GM21367 (cell line): ENCODE measurements around the gene PHF19.

ENCODE experiments used
- ATAC-seq: cut with Tn5 transposase; IDR thresholded peaks from one replicate; pipeline ENCODE4 v1.9.1; 2021; ENCODE audit not compliant: unreplicated experiment

Gene PHF19

GRCh38 chr9:120892748-120893610 lies 16.0 kb upstream of the PHF19 start:
- ATAC-seq, result peak; percentile 52

GRCh38 chr9:120891884-120892747 lies 15.1 kb upstream of the PHF19 start:
- peak; percentile 20 for ATAC-seq

GRCh38 chr9:120891245-120891883 lies 14.4 kb upstream of the PHF19 start:
- ATAC-seq, result no peak

GRCh38 chr9:120890320-120891244 lies 13.6 kb upstream of the PHF19 start:
- ATAC-seq, result no peak

GRCh38 chr9:120889606-120890271 lies 12.8 kb upstream of the PHF19 start:
- ATAC-seq, result no peak

- no peak for ATAC-seq
Measured at GRCh38 chr9:120888626-120889025, 11.6 kb upstream of the PHF19 start.

GRCh38 chr9:120886490-120886967 lies 9.5 kb upstream of the PHF19 start:
- no peak for ATAC-seq

GRCh38 chr9:120885958-120886357 lies 9.0 kb upstream of the PHF19 start:
- no peak for ATAC-seq

- no peak for ATAC-seq
Measured at GRCh38 chr9:120885457-120885856, 8.5 kb upstream of the PHF19 start.

- ATAC-seq, result no peak
Measured at GRCh38 chr9:120883608-120883996, 6.6 kb upstream of the PHF19 start.

GRCh38 chr9:120882935-120883607 lies 6.1 kb upstream of the PHF19 start:
- ATAC-seq, result no peak

GRCh38 chr9:120879446-120879845 lies 2.5 kb upstream of the PHF19 start:
- no peak for ATAC-seq

- no peak for ATAC-seq
Measured at GRCh38 chr9:120878188-120879130, 1.5 kb upstream of the PHF19 start.

- ATAC-seq, result no peak
Measured at GRCh38 chr9:120877276-120878034, 467 bp upstream of the PHF19 start.

GRCh38 chr9:120875954-120876841 lies 790 bp downstream of the PHF19 start:
- ATAC-seq, result peak; percentile 48

- no peak for ATAC-seq
Measured at GRCh38 chr9:120875643-120875953, 1.4 kb downstream of the PHF19 start.

GRCh38 chr9:120875195-120875565 lies 1.8 kb downstream of the PHF19 start:
- ATAC-seq, result no peak
